ENCODE measurements around the gene SHISAL1. TPM values are rescaled to one million over a fixed set of nuclear protein-coding genes. Genes with fewer than 3 reads are reported as not detected.
"Not testable (repeated sequence)": the region's sequence is repeated elsewhere in the genome, so short reads cannot be mapped to it uniquely, and the experiment has no call there.

The SHISAL1 gene
- total RNA-seq, 2 donors from 2014 or later = 0.27 to 8.6 TPM

DNA sequence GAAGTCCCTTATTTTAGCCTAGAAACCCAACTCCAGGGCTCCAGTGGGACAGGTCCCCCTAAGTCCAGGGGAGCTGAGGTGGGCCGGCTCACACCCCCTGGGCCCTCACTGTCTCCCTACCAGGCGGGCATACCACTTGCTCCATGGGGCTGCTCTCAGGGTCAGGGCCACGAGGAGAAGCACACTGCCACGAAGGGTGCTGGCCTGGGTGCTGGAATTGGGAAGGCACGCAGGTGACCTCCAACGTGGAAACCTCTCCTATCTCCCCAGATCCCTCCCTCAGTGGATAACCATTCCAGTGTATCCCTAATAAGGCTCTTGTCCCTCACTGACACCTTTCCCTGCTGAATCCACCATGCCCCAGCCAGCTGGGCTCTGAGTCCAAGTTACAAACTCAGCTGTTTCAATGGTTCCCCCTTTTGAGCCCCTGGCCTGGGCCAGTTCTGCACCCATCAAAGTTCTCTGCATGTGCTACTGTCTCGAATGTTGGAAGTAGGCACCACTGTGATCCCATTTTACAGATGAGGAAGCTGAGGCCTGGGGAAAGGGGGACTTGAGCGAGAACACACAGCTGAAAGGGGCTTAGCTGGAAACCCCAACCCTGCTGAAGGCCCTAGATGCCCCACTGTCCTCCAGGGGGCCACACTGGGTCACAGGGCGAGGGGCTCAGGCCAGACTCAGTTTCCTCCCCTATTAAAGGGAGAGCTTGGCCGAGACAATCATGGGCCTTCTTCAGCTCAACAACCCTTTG, 1.5 kb downstream of the SHISAL1 start:
- ATAC-seq (no peak), DNase-seq (no peak)
- intact Hi-C loops (cut with DNase I, micrococcal nuclease) = no loop called here

DNA sequence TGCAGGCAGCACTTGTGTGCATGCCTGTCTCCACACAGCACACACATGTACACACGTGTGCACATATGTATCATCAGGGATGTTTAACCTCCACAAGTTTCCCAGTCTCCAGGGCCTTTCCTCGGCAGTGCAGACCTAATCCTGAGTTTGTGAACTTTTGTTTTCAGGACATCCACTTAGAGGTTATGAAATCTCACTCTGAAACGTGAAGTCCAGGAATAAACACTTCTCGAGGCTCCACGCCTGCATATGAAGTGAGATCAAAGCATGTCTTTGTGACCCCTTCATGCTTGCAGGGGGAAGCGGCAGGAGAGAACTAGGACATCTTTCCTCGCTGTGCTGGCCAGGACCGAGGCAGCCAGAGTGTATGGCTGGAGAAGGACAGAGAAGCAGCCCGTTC, 3.1 kb downstream of the SHISAL1 start:
- ATAC-seq = no peak
- intact Hi-C loops (cut with DNase I, micrococcal nuclease) = no loop called here
- no peak for DNase-seq

DNA sequence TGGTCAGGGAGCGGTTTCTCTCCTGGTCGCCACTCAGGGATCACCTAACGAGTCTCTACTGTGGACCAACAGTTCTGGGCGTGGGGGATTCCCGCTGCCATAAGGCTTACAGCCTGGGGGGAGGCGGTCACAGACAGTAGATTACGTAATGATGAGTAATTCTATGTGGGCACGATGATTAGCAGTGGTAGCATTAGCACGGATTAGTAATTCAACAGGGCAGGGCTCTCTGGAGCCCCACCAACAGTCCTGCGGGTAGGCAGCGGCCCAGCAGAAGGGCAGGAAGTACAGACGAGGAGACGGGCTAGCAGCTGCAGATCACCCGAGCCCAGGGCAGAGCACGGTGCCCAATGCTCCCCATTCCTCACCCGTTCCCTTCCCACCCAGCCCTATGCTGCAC, 3.6 kb downstream of the SHISAL1 start:
- ATAC-seq (peak; percentile 17), DNase-seq (no peak)
- intact Hi-C loops (cut with DNase I, micrococcal nuclease) = no loop called here

DNA sequence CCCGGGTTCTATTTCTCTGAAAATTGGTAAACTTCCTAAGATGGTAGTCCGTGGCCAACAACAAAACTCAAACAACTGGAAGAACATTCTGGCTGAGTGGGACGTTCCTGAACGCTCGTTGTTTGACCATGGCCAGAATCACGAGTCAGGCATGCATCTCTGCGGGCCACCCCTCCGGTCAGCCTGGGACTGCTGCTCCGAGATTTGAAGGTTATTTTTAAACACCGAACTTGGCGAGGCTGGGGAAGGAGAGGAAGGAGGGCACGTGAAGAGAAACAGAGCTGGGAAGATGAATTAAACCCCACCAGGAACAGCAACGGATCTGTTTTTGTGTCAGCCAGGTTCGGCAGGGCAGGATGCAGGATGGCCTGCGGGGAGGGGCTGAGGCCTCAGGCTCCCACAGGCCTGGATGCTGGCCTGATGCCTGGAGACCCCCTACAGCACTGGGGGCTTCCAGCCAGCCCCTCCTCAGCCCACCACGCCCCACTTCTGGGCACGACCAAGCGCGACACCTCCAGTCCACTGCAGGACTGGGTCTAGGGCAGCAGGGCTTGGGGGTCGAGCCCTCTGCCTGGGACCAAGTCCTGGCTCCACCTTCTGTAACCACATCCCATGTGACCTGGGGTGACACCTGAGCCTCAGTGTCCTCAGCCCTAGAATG, 5.1 kb downstream of the SHISAL1 start:
- DNase-seq (peak in 1 of 2 donors; percentile 62), ATAC-seq (no peak)
- intact Hi-C loops (cut with DNase I, micrococcal nuclease) = no loop called here

DNA sequence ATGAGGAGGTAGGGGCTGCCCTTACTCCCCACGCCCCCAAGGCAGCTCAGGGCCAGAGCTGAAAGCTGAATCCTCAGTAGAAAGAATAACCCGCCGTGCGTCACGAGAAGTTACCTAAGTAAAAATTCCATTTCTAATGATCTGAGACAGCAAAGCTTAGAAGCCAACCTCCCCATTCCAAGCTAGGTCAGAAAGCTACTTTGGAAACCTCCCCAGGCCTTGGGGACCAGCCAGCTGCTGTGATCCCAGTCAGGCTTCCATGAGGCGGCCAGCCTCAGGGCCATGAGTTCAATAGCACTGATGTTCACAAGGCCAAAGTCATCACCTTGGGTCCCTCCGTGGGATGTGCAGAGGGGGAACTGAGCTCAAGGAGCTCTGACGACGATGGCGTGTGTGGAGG, 6.9 kb downstream of the SHISAL1 start:
- DNase-seq = no peak
- intact Hi-C loops (cut with DNase I, micrococcal nuclease) = no loop called here
- ATAC-seq = no peak

DNA sequence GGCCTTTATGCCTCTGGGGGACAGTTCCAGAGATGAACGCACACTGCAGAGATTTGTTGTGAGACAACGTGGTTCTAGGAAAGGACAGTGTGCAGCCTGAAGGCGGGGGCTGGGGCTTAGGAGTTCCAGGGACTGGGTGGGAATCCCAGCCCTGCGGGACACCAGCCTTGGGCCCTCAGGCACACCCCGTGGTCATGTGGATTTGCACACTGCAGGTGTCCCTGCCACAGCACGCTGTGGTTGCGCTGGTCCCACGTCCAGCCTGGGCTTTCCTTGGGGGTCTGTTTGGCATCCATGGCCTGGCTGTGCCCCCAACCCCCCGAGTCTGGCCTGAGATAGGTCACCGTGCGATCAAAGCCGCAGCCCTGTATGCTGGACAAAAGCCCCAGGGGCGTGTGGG, 7.3 kb downstream of the SHISAL1 start:
- no peak for DNase-seq
- intact Hi-C loops (cut with DNase I, micrococcal nuclease) = no loop called here
- ATAC-seq = no peak

DNA sequence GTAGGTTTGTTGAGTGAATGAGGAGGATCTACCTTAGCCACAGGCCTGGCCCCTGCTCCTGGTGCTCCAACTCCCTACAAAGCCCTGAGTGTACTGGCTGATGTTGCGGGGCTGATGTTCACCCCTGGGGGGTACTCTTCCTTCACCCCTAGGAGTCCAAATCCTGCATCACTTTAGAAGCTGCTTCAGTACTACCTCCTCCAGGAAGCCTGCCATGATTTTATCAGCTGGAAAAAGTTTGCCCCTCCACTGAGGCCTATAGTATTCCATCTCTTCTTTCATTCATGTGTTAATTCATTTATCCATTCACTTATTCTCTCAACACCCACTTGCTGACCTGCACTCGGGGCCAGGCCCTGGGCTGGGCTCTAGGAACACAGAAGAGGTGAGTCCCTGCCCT, 7.8 kb downstream of the SHISAL1 start:
- intact Hi-C loops (cut with DNase I, micrococcal nuclease) = no loop called here
- DNase-seq (no peak), ATAC-seq (no peak)

DNA sequence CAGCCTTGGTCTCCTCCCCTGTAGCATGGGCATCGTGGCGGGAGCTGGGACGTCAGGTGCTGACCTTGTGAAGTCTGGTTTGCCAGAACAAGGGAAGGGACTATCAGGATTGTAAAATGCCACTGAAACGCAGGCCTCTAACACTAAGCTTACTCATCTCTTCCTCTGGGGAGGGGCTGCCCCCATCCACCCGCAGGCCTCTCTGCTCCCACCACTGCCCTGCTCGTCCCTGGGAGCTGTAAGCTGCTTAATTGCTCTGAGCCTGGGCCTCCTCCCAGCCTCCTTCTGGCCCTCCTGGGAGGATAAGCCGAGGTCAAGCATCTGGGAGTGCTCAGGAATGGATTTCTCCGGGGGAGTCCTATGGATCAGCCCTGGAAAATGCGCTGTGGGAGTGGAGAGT, 8.4 kb downstream of the SHISAL1 start:
- intact Hi-C loops (cut with DNase I, micrococcal nuclease) = no loop called here
- DNase-seq (no peak), ATAC-seq (peak; percentile 56)

DNA sequence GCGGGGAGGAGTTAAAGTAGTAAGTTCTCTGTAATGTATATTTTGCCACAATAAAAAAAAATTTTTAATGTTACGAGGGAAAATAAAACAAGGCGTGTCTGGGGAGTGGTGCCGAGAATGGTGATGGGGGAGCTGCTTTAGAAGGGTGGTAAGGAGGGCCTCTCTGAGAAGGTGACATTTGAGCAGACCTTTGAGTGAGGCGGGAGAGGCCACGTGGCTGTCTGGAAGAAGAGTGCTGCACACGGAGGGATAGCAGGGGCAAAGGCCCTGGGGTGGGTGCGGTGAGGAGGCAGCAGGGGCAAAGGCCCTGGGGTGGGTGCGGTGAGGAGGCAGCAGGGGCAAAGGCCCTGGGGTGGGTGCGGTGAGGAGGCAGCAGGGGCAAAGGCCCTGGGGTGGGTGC, 10.4 kb downstream of the SHISAL1 start:
- intact Hi-C loops (cut with DNase I, micrococcal nuclease); DNase-seq: not testable (repeated sequence)
- peak; percentile 79 for ATAC-seq

DNA sequence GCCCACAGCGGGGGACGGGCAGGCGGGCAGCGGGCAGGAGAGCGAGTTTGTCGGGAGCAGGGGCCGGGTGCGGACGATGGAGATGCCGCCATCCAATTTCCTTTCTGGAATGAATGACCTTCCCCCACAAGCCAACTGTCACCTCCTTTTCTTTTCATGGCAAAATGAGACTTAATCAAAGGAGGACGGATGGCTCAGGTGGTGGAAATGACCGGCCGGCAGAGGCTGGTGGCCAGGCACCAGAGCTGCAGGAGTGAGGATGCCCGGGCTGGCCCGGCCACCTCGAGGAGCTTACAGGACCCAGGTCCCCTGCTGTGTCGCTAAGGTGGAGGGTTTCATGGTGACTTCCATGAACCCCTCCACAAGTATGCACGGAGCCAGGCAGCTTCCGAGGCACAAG, 11.7 kb downstream of the SHISAL1 start:
- ATAC-seq (no peak), DNase-seq (no peak)
- intact Hi-C loops (cut with DNase I, micrococcal nuclease) = no loop called here

DNA sequence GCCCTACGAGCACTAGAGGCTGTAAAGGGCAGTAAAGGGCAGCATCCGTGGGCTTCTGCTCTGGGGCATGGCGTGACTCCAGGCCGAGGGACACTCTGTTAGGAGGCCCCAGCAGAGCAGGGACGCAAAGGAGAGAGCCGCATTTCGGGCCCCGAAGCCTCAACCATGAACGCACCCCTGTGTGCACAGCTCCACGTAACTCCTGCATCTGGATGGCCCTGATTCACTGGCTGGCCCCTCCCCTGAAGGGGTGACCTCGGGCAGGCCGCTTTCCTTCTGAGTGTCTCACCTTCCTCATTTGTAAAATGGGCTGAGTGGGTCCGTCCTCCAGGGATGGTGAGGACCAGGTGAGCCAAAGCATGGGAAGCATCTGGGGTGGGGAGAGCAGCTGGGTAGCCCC, 13.6 kb downstream of the SHISAL1 start:
- ATAC-seq (no peak), DNase-seq (no peak)
- intact Hi-C loops (cut with DNase I, micrococcal nuclease) = no loop called here

DNA sequence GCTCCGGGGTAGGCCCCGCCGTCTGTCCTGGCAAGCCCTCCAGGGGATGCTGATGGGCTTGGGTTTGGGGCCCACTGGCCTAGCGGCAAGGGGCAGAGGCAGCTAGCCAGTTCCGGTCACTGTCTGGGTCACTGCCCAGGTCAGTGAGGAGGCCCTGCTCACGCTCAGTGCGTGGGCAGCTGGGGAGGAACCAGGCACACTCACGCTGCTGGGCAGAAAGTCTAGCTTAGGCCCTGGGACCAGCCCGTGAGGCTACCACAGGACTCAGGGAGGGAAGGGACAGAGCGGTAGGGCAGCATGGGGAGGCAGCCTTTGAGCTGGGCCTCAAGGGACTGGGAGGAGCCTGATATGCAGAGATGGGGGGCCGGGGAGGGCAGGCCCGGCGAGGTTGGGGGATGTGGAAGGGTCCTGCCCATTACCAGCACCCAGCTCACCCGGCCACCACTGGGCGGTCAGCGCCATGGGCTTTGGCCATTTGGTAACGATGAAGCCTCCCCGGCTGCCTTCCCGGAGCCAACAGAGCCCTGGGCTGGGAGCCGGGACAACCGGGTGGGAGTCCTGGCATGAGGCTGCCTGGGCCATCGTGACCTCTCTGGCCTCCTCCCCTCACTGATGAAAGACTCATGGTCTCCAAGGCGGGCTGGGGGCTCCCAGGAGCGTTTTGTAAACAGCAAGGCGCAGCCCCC, 14.2 kb downstream of the SHISAL1 start:
- ATAC-seq (no peak), DNase-seq (no peak)
- intact Hi-C loops (cut with DNase I, micrococcal nuclease) = no loop called here

DNA sequence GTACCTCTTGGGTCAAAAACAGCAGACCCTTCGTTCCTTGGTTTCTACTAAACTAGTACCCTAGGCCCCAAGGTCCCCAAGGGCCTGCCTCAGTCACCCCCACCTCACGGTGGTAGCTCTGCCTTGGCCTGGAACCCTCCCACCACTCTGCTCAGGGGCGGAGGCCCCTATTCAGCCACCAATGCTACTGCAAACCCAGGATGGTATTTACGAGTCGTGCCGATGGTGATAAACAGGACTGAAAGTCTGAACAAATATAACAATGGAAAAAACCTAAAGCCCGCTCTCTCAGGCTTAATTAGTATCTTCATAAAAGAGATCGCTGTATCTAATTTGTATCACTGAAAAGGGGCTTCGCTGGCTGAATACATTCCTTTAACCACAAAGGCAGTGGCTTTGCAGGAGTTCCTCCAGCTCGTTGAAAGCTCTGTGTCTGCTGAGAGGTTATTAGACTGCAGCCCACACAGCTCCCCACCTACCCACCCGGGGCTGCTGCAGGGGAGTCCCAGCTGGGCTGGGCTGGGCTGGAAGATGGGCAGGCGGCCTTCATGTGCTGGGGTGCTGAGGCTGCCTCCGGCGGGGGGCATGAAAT, 15.2 kb downstream of the SHISAL1 start:
- no peak for ATAC-seq
- no peak for DNase-seq
- intact Hi-C loops (cut with DNase I, micrococcal nuclease) = no loop called here

DNA sequence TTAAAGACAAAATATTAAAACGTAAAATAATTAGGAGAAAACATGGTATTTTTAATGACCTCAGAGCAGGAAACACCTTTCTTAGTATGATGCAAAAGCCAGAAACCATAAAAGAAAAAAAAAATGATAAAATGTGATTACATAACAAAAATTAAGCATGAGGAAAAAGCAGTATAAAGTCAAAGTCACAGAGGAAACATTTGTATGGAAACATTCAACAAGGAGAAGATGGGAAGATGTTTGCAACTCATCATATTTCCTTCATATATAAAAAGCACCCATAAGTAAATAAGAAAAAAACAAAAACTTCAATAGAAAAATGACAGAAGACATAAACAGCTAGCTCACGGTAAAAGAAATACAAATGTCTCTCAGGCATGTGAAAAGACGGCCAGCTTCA, 17.3 kb downstream of the SHISAL1 start:
- no peak for DNase-seq
- ATAC-seq = no peak
- intact Hi-C loops (cut with DNase I, micrococcal nuclease) = no loop called here

DNA sequence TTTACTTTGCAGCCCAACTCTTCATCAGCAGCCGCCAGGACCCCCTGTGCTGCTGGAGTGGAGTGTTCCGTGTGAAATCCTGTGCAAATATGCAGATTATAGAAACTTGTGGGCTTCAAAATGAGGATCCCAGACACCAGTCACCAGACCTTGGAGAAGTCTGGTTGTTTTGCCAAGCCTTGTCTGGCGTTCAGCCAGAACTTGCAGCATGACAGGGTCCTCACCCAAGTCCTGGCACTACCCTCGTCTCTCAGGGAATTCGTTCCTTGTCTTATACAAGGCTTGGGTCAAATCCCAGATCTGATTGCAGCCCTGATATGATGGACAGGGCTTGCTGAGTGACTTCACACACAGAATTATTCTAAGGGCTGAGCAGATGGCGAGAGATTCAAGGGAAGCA, 18.9 kb downstream of the SHISAL1 start:
- intact Hi-C loops (cut with DNase I, micrococcal nuclease) = no loop called here
- no peak for ATAC-seq
- DNase-seq = no peak

DNA sequence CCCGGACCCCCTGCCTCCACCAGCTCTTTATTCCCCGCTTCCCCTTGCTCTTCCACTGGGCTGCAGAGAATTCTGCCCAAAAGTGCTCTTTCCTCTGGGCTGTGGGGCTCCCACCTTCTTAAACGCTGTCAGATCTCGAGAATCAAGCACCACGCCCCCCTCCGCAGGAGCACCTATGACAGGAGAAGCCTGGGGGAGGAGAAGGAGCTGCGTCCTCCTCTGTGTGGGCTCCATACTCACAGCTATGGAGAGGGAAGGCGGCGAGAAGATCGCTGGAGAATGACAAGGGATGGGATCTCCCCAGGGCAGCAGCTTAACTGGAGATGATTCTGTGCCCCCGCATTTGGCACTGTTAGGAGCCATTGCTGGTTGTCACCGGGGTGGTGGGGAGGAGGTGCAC, 19.7 kb downstream of the SHISAL1 start:
- no peak for ATAC-seq
- intact Hi-C loops (cut with DNase I, micrococcal nuclease) = no loop called here

DNA sequence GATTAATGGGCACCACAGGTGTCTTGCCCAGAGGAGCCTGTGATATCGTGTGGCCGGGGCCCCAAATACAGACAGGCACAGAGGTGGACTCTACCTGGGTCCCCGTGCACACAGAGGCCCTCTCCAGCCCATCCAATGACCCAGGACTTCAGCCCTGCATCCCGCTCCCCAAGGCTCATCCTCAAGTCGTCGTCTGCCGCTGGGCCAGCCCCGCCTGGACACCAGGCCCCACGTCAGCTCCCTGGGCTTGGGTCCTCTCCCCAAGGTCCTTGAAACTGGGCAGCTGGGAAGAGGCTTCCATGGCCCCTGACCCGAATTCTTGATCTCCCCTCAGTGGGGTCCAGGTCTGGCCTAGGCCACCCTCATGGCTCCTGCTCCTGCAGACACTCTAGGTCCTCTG, 20.2 kb downstream of the SHISAL1 start:
- intact Hi-C loops (cut with DNase I, micrococcal nuclease) = no loop called here
- no peak for ATAC-seq
- no peak for DNase-seq

More for the DNA sequence above, 19.7 kb downstream of the SHISAL1 start:
- no peak for DNase-seq

DNA sequence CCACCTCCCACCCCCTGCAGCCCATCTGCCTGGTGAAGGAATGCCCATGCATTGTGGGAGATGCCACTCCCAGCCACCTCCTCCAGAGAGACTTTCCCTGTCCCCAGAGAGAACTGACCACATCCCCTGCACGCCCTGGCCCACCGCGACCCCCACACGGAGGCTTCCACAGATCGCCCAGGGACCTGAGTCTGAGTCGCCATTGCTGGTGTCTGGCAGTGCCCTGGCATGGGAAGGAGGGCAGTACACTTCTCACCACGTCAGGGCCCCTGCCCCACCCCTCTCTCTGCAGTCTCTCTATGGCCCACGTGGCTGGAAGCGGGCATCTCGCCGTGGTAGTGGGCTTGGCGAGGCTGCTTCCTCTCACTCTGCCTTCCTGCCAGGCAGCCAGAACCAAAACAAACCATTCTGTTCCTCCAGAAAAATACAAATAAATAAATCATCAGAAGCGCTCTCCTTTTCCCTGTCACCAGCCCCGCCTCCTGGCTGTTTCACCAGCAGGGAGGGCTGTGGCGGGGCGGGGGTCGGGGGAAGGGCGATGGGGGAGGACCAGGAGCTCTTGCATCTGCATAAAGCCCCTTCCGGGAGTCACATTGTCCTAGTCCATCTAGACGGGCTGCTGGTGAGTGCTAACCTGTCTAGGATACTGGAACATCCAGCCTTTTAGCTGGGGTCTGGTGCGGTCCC, 20.9 kb downstream of the SHISAL1 start:
- no peak for DNase-seq
- no peak for ATAC-seq
- intact Hi-C loops (cut with DNase I, micrococcal nuclease) = no loop called here

DNA sequence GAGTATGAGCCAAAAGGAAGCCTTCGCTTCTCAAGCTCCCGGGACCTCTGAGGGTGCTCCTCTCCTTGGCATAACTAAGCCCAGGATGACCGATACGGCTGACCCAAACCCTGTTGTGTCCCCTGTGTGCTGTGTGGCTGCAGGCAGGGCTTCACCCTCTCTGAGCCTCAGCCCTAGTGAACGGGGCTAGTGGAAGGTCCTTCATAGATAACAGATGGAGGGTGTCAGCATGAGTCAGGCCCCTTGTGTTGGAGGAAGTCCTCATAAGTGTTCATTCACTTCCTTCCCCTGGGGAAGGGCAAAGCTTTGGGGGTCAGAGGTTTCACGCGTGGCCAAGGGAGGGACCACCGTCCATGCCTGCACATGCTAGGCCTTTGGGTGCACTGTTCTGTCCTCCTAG, 21.5 kb downstream of the SHISAL1 start:
- no peak for ATAC-seq

More for the DNA sequence above, 21.5 kb downstream of the SHISAL1 start:
- no peak for DNase-seq
- intact Hi-C loops (cut with DNase I, micrococcal nuclease) = no loop called here
